ENCODE results near the gene NCOA4. TPM values are rescaled to one million over a fixed set of nuclear protein-coding genes. Genes with fewer than 3 reads are reported as not detected.

NCOA4 gene
- total and polyA plus RNA-seq, 2 donors (not counting 3 experiments of a cell fraction or from before 2014, with no cell fraction given), result 62.1 to 127 TPM

DNA sequence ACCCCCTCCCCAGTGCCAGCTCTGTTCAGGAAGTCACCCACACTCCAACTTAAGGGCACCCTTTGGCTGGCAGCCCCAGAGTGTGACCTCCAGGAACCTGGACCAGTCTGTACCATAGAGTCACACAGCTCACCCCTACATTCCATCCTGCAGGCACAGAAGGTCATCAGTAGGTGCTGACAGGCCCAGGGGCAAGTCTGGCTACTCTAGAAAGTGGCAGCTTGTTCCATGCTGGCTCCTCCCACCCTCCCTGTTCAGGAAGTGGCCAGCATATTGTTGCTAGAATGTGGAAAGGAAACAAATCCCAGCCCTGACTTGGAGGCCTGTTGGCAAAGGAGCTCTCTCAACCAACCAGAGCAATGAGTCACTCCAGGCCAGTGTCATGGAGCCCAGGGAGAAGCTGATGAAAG, 3.2 kb upstream of the NCOA4 start:
- no peaks in the 10 kb centered on the region for H4K20me1 ChIP-seq (replicated peaks; ENCODE audit: control insufficient read depth, extremely low read depth, insufficient read depth, low read length)
- H3K27ac ChIP-seq (ENCODE audit: insufficient read depth, low read depth, low read length), result peak overlapping the region; percentile 15
- H3K4me3 ChIP-seq (replicated peaks in 1 of 3; ENCODE audit: insufficient read depth in 1 of 3, low read depth in 1 of 3, low read length in 3 of 3), result no peak overlapping the region
- no peak for FAIRE-seq
- H3K9me3 ChIP-seq (replicated peaks; ENCODE audit: control insufficient read depth, insufficient read depth, low read length), result no peaks in the 10 kb centered on the region
- H3K4me2 ChIP-seq (ENCODE audit: insufficient read depth, low read length), result no peak overlapping the region
- peak; percentile 55 for TF ChIP-seq JUN (IDR thresholded peaks at IDR 0.05; ENCODE audit: borderline replicate concordance, insufficient read depth, insufficient read length, low read depth)
- TF ChIP-seq POLR2AphosphoS5 (IDR thresholded peaks at IDR 0.05; ENCODE audit: insufficient read depth, low read depth, low read length), result no peak
- TF ChIP-seq FOS (IDR thresholded peaks at IDR 0.05; ENCODE audit: borderline replicate concordance, insufficient read depth, low read length), result peak; percentile 75
- no peak overlapping the region for H3K9ac ChIP-seq (replicated peaks; ENCODE audit: extremely low read depth, insufficient read depth, low read length)
- dilution Hi-C loops (cut with MboI; ENCODE audit: extremely low pct_ligation_motif_present, low sequenced_read_pairs) (no loop called here), intact Hi-C loops (cut with micrococcal nuclease) (no loop called here)
- no peaks in the 10 kb centered on the region for H3K36me3 ChIP-seq (ENCODE audit: control insufficient read depth in 2 of 2, extremely low read depth in 1 of 2, insufficient read depth in 2 of 2, low read length in 2 of 2)
- H3K4me1 ChIP-seq (ENCODE audit: control insufficient read depth, extremely low read depth, insufficient read depth, low read length), result peaks cover 38% of the 10 kb centered on the region
- peak overlapping the region; percentile 85 for H2AFZ ChIP-seq (ENCODE audit: low read depth, low read length)
- peaks cover 15% of the 10 kb centered on the region for H3K79me2 ChIP-seq (ENCODE audit: control insufficient read depth, insufficient read depth, low read length)
- peak; percentile 79 for DNase-seq (ENCODE audit: low read depth, low spot score)
- ChIA-PET CTCF (interaction anchor here (1.2 to 1.5 kb wide), 3 partner anchors 10 to 798 kb away, joined by 3 to 5 read pairs (median 4); no protein-coding TSS in a partner anchor), POLR2A (interaction anchor here (0.6 to 0.7 kb wide), 2 partner anchors 10 to 258 kb away, joined by 3 to 5 read pairs; no protein-coding TSS in a partner anchor)
- BruUV-seq (replicated peaks), result no TSS peak
- H3K9me1 ChIP-seq (replicated peaks; ENCODE audit: control insufficient read depth, extremely low read depth, insufficient read depth, low read length), result no peaks in the 10 kb centered on the region
- peaks cover 0 to 2% of the 10 kb centered on the region in 2 experiments for H3K27me3 ChIP-seq (ENCODE audit: control insufficient read depth in 2 of 2, insufficient read depth in 2 of 2, low read length in 2 of 2)

GRCh38 chr10:46031648-46032532, 1.5 kb upstream of the NCOA4 start:
- no TSS peak for BruUV-seq (replicated peaks)
- FAIRE-seq (no peak), DNase-seq (ENCODE audit: low read depth, low spot score) (peak; percentile 20)
- H3K4me2 ChIP-seq (ENCODE audit: insufficient read depth, low read length), result no peak overlapping the region
- H3K27ac ChIP-seq (ENCODE audit: insufficient read depth, low read depth, low read length), result no peak overlapping the region
- ChIA-PET CTCF (interaction anchor here (1.0 kb wide), 1 partner anchor 8 kb away, joined by 3 read pairs; no protein-coding TSS in a partner anchor), POLR2A (no interaction called here)
- H3K9me1 ChIP-seq (replicated peaks; ENCODE audit: control insufficient read depth, extremely low read depth, insufficient read depth, low read length), result no peaks in the 10 kb centered on the region
- peaks cover 0 to 3% of the 10 kb centered on the region in 2 experiments for H3K36me3 ChIP-seq (ENCODE audit: control insufficient read depth in 2 of 2, extremely low read depth in 1 of 2, insufficient read depth in 2 of 2, low read length in 2 of 2)
- H2AFZ ChIP-seq (ENCODE audit: low read depth, low read length), result peak overlapping the region; percentile 3
- intact Hi-C loops (cut with micrococcal nuclease), result loop anchor here (2.0 kb wide), 1 partner anchor 65 kb away; no protein-coding TSS in a partner anchor
- dilution Hi-C loops (cut with MboI; ENCODE audit: extremely low pct_ligation_motif_present, low sequenced_read_pairs), result no loop called here
- peaks cover 46% of the 10 kb centered on the region for H3K4me1 ChIP-seq (ENCODE audit: control insufficient read depth, extremely low read depth, insufficient read depth, low read length)
- no peak for TF ChIP-seq POLR2A (IDR thresholded peaks at IDR 0.05; ENCODE audit: low read depth, low read length)
- no peak for TF ChIP-seq GATA2 (IDR thresholded peaks at IDR 0.05; ENCODE audit: insufficient read depth, insufficient read length, low read depth, low read length)
- TF ChIP-seq FOS (IDR thresholded peaks at IDR 0.05; ENCODE audit: borderline replicate concordance, insufficient read depth, low read length), result no peak
- no peaks in the 10 kb centered on the region for H4K20me1 ChIP-seq (replicated peaks; ENCODE audit: control insufficient read depth, extremely low read depth, insufficient read depth, low read length)
- no peak overlapping the region for H3K9ac ChIP-seq (replicated peaks; ENCODE audit: extremely low read depth, insufficient read depth, low read length)
- H3K79me2 ChIP-seq (ENCODE audit: control insufficient read depth, insufficient read depth, low read length), result peaks cover 33% of the 10 kb centered on the region
- no peak overlapping the region for H3K4me3 ChIP-seq (replicated peaks in 1 of 3; ENCODE audit: insufficient read depth in 1 of 3, low read depth in 1 of 3, low read length in 3 of 3)
- no peaks in the 10 kb centered on the region for H3K9me3 ChIP-seq (replicated peaks; ENCODE audit: control insufficient read depth, insufficient read depth, low read length)
- no peaks in the 10 kb centered on the region for H3K27me3 ChIP-seq (ENCODE audit: control insufficient read depth in 2 of 2, insufficient read depth in 2 of 2, low read length in 2 of 2)

Data from endothelial cell of umbilical vein (primary cell).